ENCODE results near the gene KBTBD13. TPM values are rescaled to one million over a fixed set of nuclear protein-coding genes. Genes with fewer than 3 reads are reported as not detected.
"Not testable (repeated sequence)": the region's sequence is repeated elsewhere in the genome, so short reads cannot be mapped to it uniquely, and the experiment has no call there.

Gene KBTBD13
- total and polyA plus RNA-seq, 5 donors: 2.8 to 8.9 (median 6.9) TPM

- peak in 2 of 3 donors; percentile 59 to 63 for DNase-seq
- Histone ChIP-seq H3K4me3 (ENCODE audit: low read length) (no peak overlapping the region), H3K9me3 (ENCODE audit: control insufficient read depth, low read length) (no peaks in the 10 kb centered on the region), H3K27me3 (ENCODE audit: control insufficient read depth, insufficient read depth) (no peaks in the 10 kb centered on the region), H3K27ac (ENCODE audit: low read length) (no peak overlapping the region), H3K4me1 (ENCODE audit: control insufficient read depth, insufficient read depth, low read length) (peaks cover 19% of the 10 kb centered on the region)
- WGBS: 51% methylated on average over 12 of the region's 12 CpGs
- intact Hi-C loops (cut with DNase I): loop anchor here in 1 of 4 donors (10.0 kb wide), 1 partner anchor 57 kb away; no protein-coding TSS in a partner anchor
- ATAC-seq: no peak
These were observed 15.6 kb downstream of the KBTBD13 start for GRCh38 chr15:65091946-65092770.

GRCh38 chr15:65092911-65093792, 16.6 kb downstream of the KBTBD13 start:
- Histone ChIP-seq H3K4me1 (ENCODE audit: control insufficient read depth, insufficient read depth, low read length) (peaks cover 19% of the 10 kb centered on the region), H3K9me3 (ENCODE audit: control insufficient read depth, low read length) (no peaks in the 10 kb centered on the region), H3K4me3 (ENCODE audit: low read length) (no peak overlapping the region), H3K27ac (ENCODE audit: low read length) (no peak overlapping the region), H3K27me3 (ENCODE audit: control insufficient read depth, insufficient read depth) (no peaks in the 10 kb centered on the region)
- WGBS: 88% methylated on average over 17 of the region's 17 CpGs
- ATAC-seq: no peak
- peak in 1 of 3 donors; percentile 37 for DNase-seq
- intact Hi-C loops (cut with DNase I): loop anchor here in 1 of 4 donors (10.0 kb wide), 1 partner anchor 58 kb away; no protein-coding TSS in a partner anchor

GRCh38 chr15:65093793-65094170, 17.2 kb downstream of the KBTBD13 start:
- ATAC-seq; H3K27me3 ChIP-seq (ENCODE audit: control insufficient read depth, insufficient read depth); H3K9me3 ChIP-seq (ENCODE audit: control insufficient read depth, low read length); H3K27ac ChIP-seq (ENCODE audit: low read length); H3K4me3 ChIP-seq (ENCODE audit: low read length): not testable (repeated sequence)
- intact Hi-C loops (cut with DNase I): loop anchor here in 1 of 4 donors (10.0 kb wide), 1 partner anchor 59 kb away; no protein-coding TSS in a partner anchor
- peak in 1 of 3 donors; percentile 7 for DNase-seq
- H3K4me1 ChIP-seq (ENCODE audit: control insufficient read depth, insufficient read depth, low read length): peaks cover 17% of the 10 kb centered on the region
- 96% methylated on average over 13 of the region's 13 CpGs for WGBS

GRCh38 chr15:65094294-65094995, 17.9 kb downstream of the KBTBD13 start:
- intact Hi-C loops (cut with DNase I): loop anchor here in 1 of 4 donors (10.0 kb wide), 1 partner anchor 60 kb away; no protein-coding TSS in a partner anchor
- DNase-seq (peak in 2 of 3 donors; percentile 43 to 48), ATAC-seq (peak; percentile 24 to 57)
- H3K9me3 ChIP-seq (ENCODE audit: control insufficient read depth, low read length): no peaks in the 10 kb centered on the region
- peaks cover 15% of the 10 kb centered on the region for H3K4me1 ChIP-seq (ENCODE audit: control insufficient read depth, insufficient read depth, low read length)
- H3K27ac ChIP-seq (ENCODE audit: low read length): no peak overlapping the region
- 71% methylated on average over 14 of the region's 14 CpGs for WGBS
- H3K27me3 ChIP-seq (ENCODE audit: control insufficient read depth, insufficient read depth): no peaks in the 10 kb centered on the region
- H3K4me3 ChIP-seq (ENCODE audit: low read length): no peak overlapping the region

- Histone ChIP-seq H3K27ac (ENCODE audit: low read length) (no peak overlapping the region), H3K4me1 (ENCODE audit: control insufficient read depth, insufficient read depth, low read length) (peaks cover 13% of the 10 kb centered on the region), H3K9me3 (ENCODE audit: control insufficient read depth, low read length) (no peaks in the 10 kb centered on the region), H3K4me3 (ENCODE audit: low read length) (no peak overlapping the region), H3K27me3 (ENCODE audit: control insufficient read depth, insufficient read depth) (no peaks in the 10 kb centered on the region)
- DNase-seq (no peak), ATAC-seq (no peak)
- WGBS: 65% methylated on average over 5 of the region's 5 CpGs
- intact Hi-C loops (cut with DNase I): loop anchor here in 2 of 4 donors (5.0 to 10.0 kb wide), 2 partner anchors 43 to 60 kb away; no protein-coding TSS in a partner anchor
These were observed 18.6 kb downstream of the KBTBD13 start for GRCh38 chr15:65095011-65095746.

GRCh38 chr15:65095747-65096104, 19.2 kb downstream of the KBTBD13 start:
- H3K9me3 ChIP-seq (ENCODE audit: control insufficient read depth, low read length): no peaks in the 10 kb centered on the region
- H3K4me3 ChIP-seq (ENCODE audit: low read length): no peak overlapping the region
- no peak for DNase-seq
- WGBS: 75% methylated on average over 6 of the region's 6 CpGs
- intact Hi-C loops (cut with DNase I): loop anchor here in 2 of 4 donors (5.0 to 10.0 kb wide), 2 partner anchors 43 to 61 kb away; no protein-coding TSS in a partner anchor
- H3K4me1 ChIP-seq (ENCODE audit: control insufficient read depth, insufficient read depth, low read length): peaks cover 10% of the 10 kb centered on the region
- no peaks in the 10 kb centered on the region for H3K27me3 ChIP-seq (ENCODE audit: control insufficient read depth, insufficient read depth)
- H3K27ac ChIP-seq (ENCODE audit: low read length): no peak overlapping the region
- ATAC-seq: no peak

- Histone ChIP-seq H3K4me3 (ENCODE audit: low read length) (no peak overlapping the region), H3K27me3 (ENCODE audit: control insufficient read depth, insufficient read depth) (no peaks in the 10 kb centered on the region), H3K9me3 (ENCODE audit: control insufficient read depth, low read length) (no peaks in the 10 kb centered on the region), H3K4me1 (ENCODE audit: control insufficient read depth, insufficient read depth, low read length) (peaks cover 10% of the 10 kb centered on the region), H3K27ac (ENCODE audit: low read length) (no peak overlapping the region)
- intact Hi-C loops (cut with DNase I): loop anchor here in 2 of 4 donors (5.0 to 10.0 kb wide), 2 partner anchors 44 to 62 kb away; no protein-coding TSS in a partner anchor
- 86% methylated on average over 6 of the region's 6 CpGs for WGBS
- no peak for DNase-seq
- ATAC-seq: no peak
These were observed 20.2 kb downstream of the KBTBD13 start for GRCh38 chr15:65096481-65097385.

GRCh38 chr15:65097651-65098263, 21.2 kb downstream of the KBTBD13 start:
- intact Hi-C loops (cut with DNase I): loop anchor here in 2 of 4 donors (5.0 to 10.0 kb wide), 2 partner anchors 45 to 63 kb away; no protein-coding TSS in a partner anchor

GRCh38 chr15:65099336-65099735, 22.8 kb downstream of the KBTBD13 start:
- ATAC-seq: no peak
- intact Hi-C loops (cut with DNase I): loop anchor here in 2 of 4 donors (5.0 to 10.0 kb wide), 2 partner anchors 47 to 65 kb away; no protein-coding TSS in a partner anchor
- 95% methylated on average over 5 of the region's 5 CpGs for WGBS

More at GRCh38 chr15:65097651-65098263, 21.2 kb downstream of the KBTBD13 start:
- ATAC-seq (no peak), DNase-seq (no peak)
- Histone ChIP-seq H3K9me3 (ENCODE audit: control insufficient read depth, low read length) (no peaks in the 10 kb centered on the region), H3K4me1 (ENCODE audit: control insufficient read depth, insufficient read depth, low read length) (peaks cover 8% of the 10 kb centered on the region), H3K27me3 (ENCODE audit: control insufficient read depth, insufficient read depth) (no peaks in the 10 kb centered on the region), H3K4me3 (ENCODE audit: low read length) (no peak overlapping the region), H3K27ac (ENCODE audit: low read length) (no peak overlapping the region)
- WGBS: 95% methylated on average over 7 of the region's 7 CpGs

More at GRCh38 chr15:65099336-65099735, 22.8 kb downstream of the KBTBD13 start:
- Histone ChIP-seq H3K9me3 (ENCODE audit: control insufficient read depth, low read length) (no peaks in the 10 kb centered on the region), H3K27me3 (ENCODE audit: control insufficient read depth, insufficient read depth) (no peaks in the 10 kb centered on the region), H3K27ac (ENCODE audit: low read length) (no peak overlapping the region), H3K4me1 (ENCODE audit: control insufficient read depth, insufficient read depth, low read length) (peaks cover 7% of the 10 kb centered on the region), H3K4me3 (ENCODE audit: low read length) (no peak overlapping the region)
- DNase-seq: no peak
